Measurements from ENCODE around the gene SUSD4.

DNA sequence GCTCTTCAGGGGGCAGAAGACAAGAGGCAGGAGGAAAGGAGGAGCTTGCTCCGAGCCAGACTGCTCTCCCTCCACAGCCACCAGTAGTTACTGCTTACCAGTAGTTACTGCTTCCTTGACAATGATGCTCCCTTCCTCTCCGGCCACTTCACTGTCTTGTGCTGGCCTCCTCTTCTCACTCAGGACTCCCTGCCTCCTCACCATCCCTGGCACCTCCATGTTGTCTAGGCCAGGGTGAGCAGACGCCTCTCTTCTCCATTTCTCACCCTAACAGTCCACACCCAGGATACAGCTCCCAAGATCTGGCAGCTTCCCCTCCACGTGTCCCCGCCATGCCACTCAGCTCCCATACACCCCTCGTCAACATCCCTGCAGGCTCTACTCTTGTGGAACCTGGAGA, 138.5 kb downstream of the SUSD4 start:
- TF ChIP-seq CTCF (IDR thresholded peaks at IDR 0.05) (no peak), POLR2A (IDR thresholded peaks at IDR 0.05) (no peak), POLR2AphosphoS5 (IDR thresholded peaks at IDR 0.05) (no peak), EP300 (IDR thresholded peaks at IDR 0.05) (no peak)

All from upper lobe of left lung (tissue), 4 donors.